ENCODE results near the gene PPM1B. TPM values are rescaled to one million over a fixed set of nuclear protein-coding genes. Genes with fewer than 3 reads are reported as not detected.

PPM1B gene
- total and polyA plus RNA-seq, 2 of the 13 experiments (the other 11 are each of a cell fraction or from before 2014, with no cell fraction given), result 24.4 to 25.0 TPM

GRCh38 chr2:44168681-44169154 lies at the start of gene PPM1B (continued):
- TF ChIP-seq ZNF772 (CRISPR knock-in tag; IDR thresholded peaks at IDR 0.05) (peak; percentile 92), NR2F6 (IDR thresholded peaks at IDR 0.05) (no peak), NR2F6 (CRISPR knock-in tag; IDR thresholded peaks at IDR 0.05) (no peak), ZNF329 (CRISPR knock-in tag; IDR thresholded peaks at IDR 0.05; ENCODE audit: low read depth) (peak; percentile 91), ZNF318 (CRISPR knock-in tag; IDR thresholded peaks at IDR 0.05) (no peak), ZNF816 (CRISPR knock-in tag; IDR thresholded peaks at IDR 0.05; ENCODE audit: borderline replicate concordance) (peak; percentile 59; the same call in 1 of the 2 replicates), UBTF (CRISPR knock-in tag; IDR thresholded peaks at IDR 0.05) (peak; percentile 91; the same call in 1 of the 2 replicates), HIVEP1 (CRISPR knock-in tag; IDR thresholded peaks at IDR 0.05) (0 out of 2 replicates have a peak, but pooled peaks have one; percentile 23), ETS1 (CRISPR knock-in tag; IDR thresholded peaks at IDR 0.05) (no peak), SP140L (CRISPR knock-in tag; IDR thresholded peaks at IDR 0.05; ENCODE audit: borderline replicate concordance) (peak; percentile 39; the same call in 1 of the 2 replicates), TFDP1 (CRISPR knock-in tag; IDR thresholded peaks at IDR 0.05; ENCODE audit: borderline replicate concordance) (0 out of 2 replicates have a peak, but pooled peaks have one; percentile 38), NFYC (CRISPR knock-in tag; IDR thresholded peaks at IDR 0.05) (peak; percentile 72), BRD4 (CRISPR knock-in tag; IDR thresholded peaks at IDR 0.05) (peak; percentile 45; the same call in 1 of the 2 replicates), ZBTB3 (CRISPR knock-in tag; IDR thresholded peaks at IDR 0.05; ENCODE audit: borderline replicate concordance, low read depth) (no peak), ZNF660 (CRISPR knock-in tag; IDR thresholded peaks at IDR 0.05; ENCODE audit: borderline replicate concordance, low read depth) (no peak), ZNF670 (CRISPR knock-in tag; IDR thresholded peaks at IDR 0.05; ENCODE audit: borderline replicate concordance) (0 out of 2 replicates have a peak, but pooled peaks have one; percentile 60), ZNF33B (CRISPR knock-in tag; IDR thresholded peaks at IDR 0.05) (0 out of 2 replicates have a peak, but pooled peaks have one; percentile 37), RARA (CRISPR knock-in tag; IDR thresholded peaks at IDR 0.05) (peak; percentile 20; the same call in 1 of the 2 replicates)
